Ovary (tissue), 3 donors: ENCODE results near the gene LILRA6.
"Not testable (repeated sequence)": the region's sequence is repeated elsewhere in the genome, so short reads cannot be mapped to it uniquely, and the experiment has no call there.

Experiments
- CTCF ChIP-seq, 3 donors: fragments of 450-650 bp in 2 of 3; fragments of 200-600 bp in 1 of 3; IDR thresholded peaks; one replicate each; pipeline versions ENCODE4 v1.5.1 to v1.8.0; 2016 to 2022; ENCODE audit warnings: antibody characterized with exemption in 3 of 3, mild to moderate bottlenecking in 1 of 3
- EP300 ChIP-seq: sonication (generic); formaldehyde crosslinking; IDR thresholded peaks from one replicate; pipeline ENCODE4 v1.6.1; 2017; ENCODE audit warnings: antibody characterized with exemption
- donor health status: DM: no; HTN: no; CAD: no.

GRCh38 chr19:54243809-54244208 lies 1.2 kb upstream of the LILRA6 start:
- not testable (repeated sequence) for TF ChIP-seq CTCF (IDR thresholded peaks at IDR 0.05); EP300
